Measurements from ENCODE around the gene IL25. TPM values are rescaled to one million over a fixed set of nuclear protein-coding genes. Genes with fewer than 3 reads are reported as not detected.
A peak's percentile ranks its signal among the peaks of the same experiment; 100 is the strongest.

IL25 gene
- polyA plus RNA-seq, 3 donors = not detected

DNA sequence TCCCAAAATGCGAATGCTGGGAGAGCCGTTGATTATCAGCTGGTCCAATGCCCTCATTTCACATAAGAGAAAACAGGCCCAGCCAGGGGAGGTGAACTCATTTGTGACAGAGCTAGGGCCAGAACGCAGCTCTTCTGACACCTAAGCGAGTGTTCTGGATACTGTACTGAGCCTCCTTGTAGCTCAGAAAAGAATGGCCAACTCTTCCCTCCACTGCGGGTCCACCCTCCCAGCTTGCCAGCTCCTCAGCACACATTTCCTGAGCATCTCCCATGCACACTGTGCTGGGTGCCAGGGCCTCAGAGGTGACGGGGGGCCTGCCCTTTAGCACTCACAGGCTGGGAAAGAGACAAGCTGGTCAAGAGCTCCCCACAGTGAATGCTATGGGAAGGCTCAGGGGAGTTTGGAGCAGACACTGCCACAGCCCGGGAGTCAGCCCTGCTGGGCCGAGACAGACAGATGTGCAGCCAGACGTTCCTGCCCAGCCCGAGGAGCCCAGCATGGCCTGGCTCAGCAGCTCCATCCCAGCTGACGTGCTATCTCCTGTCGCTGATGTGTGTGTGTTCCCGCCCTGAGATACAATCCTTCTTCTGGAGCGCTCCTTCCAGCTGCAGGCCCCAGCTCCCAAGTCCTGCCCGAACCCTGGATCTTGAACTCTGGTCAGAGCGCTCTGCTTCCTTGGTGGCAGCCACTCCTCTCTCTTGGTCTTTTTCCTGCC, 7.7 kb downstream of the IL25 start:
- intact Hi-C loops (cut with micrococcal nuclease) = loop anchor here in 1 of 2 donors (1.0 kb wide), 1 partner anchor 115 kb away; no protein-coding TSS in a partner anchor
- Histone ChIP-seq H3K27me3 (ENCODE audit: control insufficient read depth in 2 of 2, insufficient read depth in 2 of 2, low read length in 2 of 2) (no peaks in the 10 kb centered on the region), H4K20me1 (ENCODE audit: insufficient read depth, low read length) (no peaks in the 10 kb centered on the region), H3K4me1 (ENCODE audit: control insufficient read depth in 1 of 2, insufficient read depth in 2 of 2, low read length in 2 of 2) (no peaks in the 10 kb centered on the region), H3K4me3 (replicated peaks in 1 of 3; ENCODE audit: low read depth in 2 of 3, low read length in 3 of 3) (no peak overlapping the region), H3K36me3 (replicated peaks in 1 of 2; ENCODE audit: control insufficient read depth in 1 of 2, insufficient read depth in 2 of 2, low read length in 2 of 2) (no peaks in the 10 kb centered on the region), H3K9me3 (replicated peaks in 1 of 2; ENCODE audit: control insufficient read depth in 1 of 2, insufficient read depth in 1 of 2, low read length in 2 of 2) (no peaks in the 10 kb centered on the region), H3K4me2 (replicated peaks; ENCODE audit: extremely low read depth, low read length, poor library complexity, severe bottlenecking) (no peak overlapping the region), H3K79me2 (ENCODE audit: insufficient read depth, low read length) (no peaks in the 10 kb centered on the region), H2AFZ (ENCODE audit: insufficient read depth, low read depth, low read length, poor library complexity, severe bottlenecking) (no peak overlapping the region), H3K27ac (ENCODE audit: low read depth in 1 of 2, low read length in 2 of 2) (no peak overlapping the region), H3K9ac (ENCODE audit: insufficient read depth, low read length, poor library complexity, severe bottlenecking) (no peak overlapping the region)
- peak; percentile 54 for TF ChIP-seq CTCF (IDR thresholded peaks at IDR 0.05)
- WGBS (ENCODE audit: insufficient coverage) = 94% methylated on average over 13 of the region's 16 CpGs
- no peak for DNase-seq
- Mint-ChIP-seq H3K4me1 (no peaks in the 10 kb centered on the region), H3K27ac (peak overlapping the region in 1 of 7 donors; percentile 80), H3K4me3 (no peak overlapping the region), H3K27me3 (ENCODE audit: low read depth in 3 of 3) (peaks cover 3 to 13% (median 10%) of the 10 kb centered on the region in 3 donors), H3K36me3 (no peaks in the 10 kb centered on the region), H3K9me3 (peaks cover 0 to 1% (median 0%) of the 10 kb centered on the region in 7 donors)

GRCh38 chr14:23380976-23381375, 8.4 kb downstream of the IL25 start:
- Mint-ChIP-seq H3K27ac (peak overlapping the region in 1 of 7 donors; percentile 80), H3K9me3 (peaks cover 0 to 1% (median 0%) of the 10 kb centered on the region in 7 donors), H3K36me3 (no peaks in the 10 kb centered on the region), H3K27me3 (ENCODE audit: low read depth in 3 of 3) (peaks cover 3 to 13% (median 10%) of the 10 kb centered on the region in 3 donors), H3K4me3 (peak overlapping the region in 1 of 2 donors; percentile 0), H3K4me1 (no peaks in the 10 kb centered on the region)
- TF ChIP-seq CTCF (IDR thresholded peaks at IDR 0.05) = no peak
- Histone ChIP-seq H3K79me2 (ENCODE audit: insufficient read depth, low read length) (no peaks in the 10 kb centered on the region), H3K4me2 (replicated peaks; ENCODE audit: extremely low read depth, low read length, poor library complexity, severe bottlenecking) (no peak overlapping the region), H4K20me1 (ENCODE audit: insufficient read depth, low read length) (no peaks in the 10 kb centered on the region), H3K36me3 (replicated peaks in 1 of 2; ENCODE audit: control insufficient read depth in 1 of 2, insufficient read depth in 2 of 2, low read length in 2 of 2) (no peaks in the 10 kb centered on the region), H3K4me3 (replicated peaks in 1 of 3; ENCODE audit: low read depth in 2 of 3, low read length in 3 of 3) (no peak overlapping the region), H3K27ac (ENCODE audit: low read depth in 1 of 2, low read length in 2 of 2) (no peak overlapping the region), H2AFZ (ENCODE audit: insufficient read depth, low read depth, low read length, poor library complexity, severe bottlenecking) (no peak overlapping the region), H3K9me3 (replicated peaks in 1 of 2; ENCODE audit: control insufficient read depth in 1 of 2, insufficient read depth in 1 of 2, low read length in 2 of 2) (no peaks in the 10 kb centered on the region), H3K27me3 (ENCODE audit: control insufficient read depth in 2 of 2, insufficient read depth in 2 of 2, low read length in 2 of 2) (no peaks in the 10 kb centered on the region), H3K9ac (ENCODE audit: insufficient read depth, low read length, poor library complexity, severe bottlenecking) (no peak overlapping the region), H3K4me1 (ENCODE audit: control insufficient read depth in 1 of 2, insufficient read depth in 2 of 2, low read length in 2 of 2) (no peaks in the 10 kb centered on the region)
- intact Hi-C loops (cut with micrococcal nuclease) = loop anchor here in 1 of 2 donors (1.0 kb wide), 1 partner anchor 116 kb away; no protein-coding TSS in a partner anchor
- no peak for DNase-seq
- 98% methylated on average over 3 of the region's 4 CpGs for WGBS (ENCODE audit: insufficient coverage)
